GM10266 (cell line): ENCODE data around the gene NHEJ1.

Source experiments
- DNase-seq: peaks from one replicate; pipeline ENCODE4 v3.0.0; 2012; ENCODE audit errors: extremely low spot score
- CTCF ChIP-seq: IDR thresholded peaks from 2 replicates; pipeline ENCODE4 v1.5.1; 2012; ENCODE audit warnings: mild to moderate bottlenecking, low read depth; ENCODE audit not compliant: control insufficient read depth, insufficient read depth; ENCODE audit errors: missing control alignments

The NHEJ1 gene

GRCh38 chr2:219056896-219057708, 103.5 kb downstream of the NHEJ1 start:
- DNase-seq: no peak
- TF ChIP-seq CTCF: no peak

GRCh38 chr2:219056176-219056895, 104.3 kb downstream of the NHEJ1 start:
- no peak for DNase-seq
- TF ChIP-seq CTCF: no peak

GRCh38 chr2:219054956-219055903, 105.4 kb downstream of the NHEJ1 start:
- DNase-seq: no peak
- no peak for TF ChIP-seq CTCF

GRCh38 chr2:219049282-219049681, 111.3 kb downstream of the NHEJ1 start:
- no peak for TF ChIP-seq CTCF
- no peak for DNase-seq

GRCh38 chr2:219045937-219046550, 114.6 kb downstream of the NHEJ1 start:
- TF ChIP-seq CTCF: no peak
- DNase-seq: no peak

GRCh38 chr2:219042750-219043149, 117.9 kb downstream of the NHEJ1 start:
- no peak for TF ChIP-seq CTCF

More at GRCh38 chr2:219042750-219043149, 117.9 kb downstream of the NHEJ1 start:
- no peak for DNase-seq
